ENCODE results near the gene TMBIM4. TPM values are rescaled to one million over a fixed set of nuclear protein-coding genes. Genes with fewer than 3 reads are reported as not detected.
A peak's percentile ranks its signal among the peaks of the same experiment; 100 is the strongest.
"Not testable (repeated sequence)": the region's sequence is repeated elsewhere in the genome, so short reads cannot be mapped to it uniquely, and the experiment has no call there.

The TMBIM4 gene
- total and polyA plus RNA-seq, 7 donors: 77.2 to 200 (median 156) TPM

DNA sequence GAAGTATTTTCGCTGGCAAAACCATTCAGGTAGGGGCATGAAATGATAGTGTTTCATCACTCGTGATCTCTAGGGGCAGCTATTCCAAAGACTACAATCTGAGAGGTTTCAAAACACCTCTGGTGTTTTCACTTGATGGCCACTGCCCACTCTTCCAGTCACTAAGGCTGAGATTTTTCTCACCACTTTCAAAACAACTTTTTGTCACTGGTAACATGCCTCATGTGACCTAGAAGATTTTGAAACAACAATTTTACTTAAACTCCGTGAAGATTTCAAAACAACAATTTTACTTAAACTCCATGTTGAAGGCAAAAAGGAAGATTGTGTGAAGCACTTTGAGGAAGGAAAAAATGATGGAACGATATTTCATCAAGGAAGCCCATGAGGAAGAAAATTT, 18.0 kb upstream of the TMBIM4 start:
- TF ChIP-seq POLR2A (IDR thresholded peaks at IDR 0.05): no peak
- intact Hi-C loops (cut with DNase I): no loop called here
- H3K9me3 ChIP-seq: no peaks in the 10 kb centered on the region
- H3K27ac ChIP-seq: peak overlapping the region in 2 of 4 donors; percentile 72 to 87
- H3K4me3 ChIP-seq: no peak overlapping the region
- whole genome bisulfite sequencing, 2 donors: 92 to 93% methylated on average over 4 of the region's 4 CpGs
- H3K4me1 ChIP-seq: peaks cover 0 to 12% (median 2%) of the 10 kb centered on the region in 4 donors
- H3K27me3 ChIP-seq: peaks cover 5 to 39% (median 15%) of the 10 kb centered on the region in 3 donors
- no peak for DNase-seq
- no peaks in the 10 kb centered on the region for H3K36me3 ChIP-seq

DNA sequence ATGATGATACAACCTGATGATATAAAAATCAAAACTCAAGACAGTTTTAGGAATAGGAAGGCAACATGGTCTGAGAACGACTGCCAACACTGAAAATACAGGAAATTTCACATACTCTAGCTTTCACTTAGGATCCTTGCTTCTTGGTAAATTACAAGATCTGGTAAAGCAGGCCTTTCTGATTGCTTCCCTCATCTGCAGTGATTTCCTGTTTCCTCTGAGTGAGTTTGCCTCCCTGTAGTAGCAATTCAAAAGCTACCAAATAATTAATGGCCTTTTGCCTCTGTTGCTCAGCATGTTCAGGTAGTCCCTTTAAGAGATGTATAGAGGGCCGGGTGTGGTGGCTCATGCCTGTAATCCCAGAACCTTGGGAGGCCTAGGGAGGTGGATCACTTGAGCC, 17.2 kb upstream of the TMBIM4 start:
- Histone ChIP-seq H3K36me3 (no peaks in the 10 kb centered on the region), H3K9me3 (no peaks in the 10 kb centered on the region), H3K4me3 (no peak overlapping the region), H3K27ac (peak overlapping the region in 3 of 4 donors; percentile 7 to 39 (median 8)), H3K27me3 (peaks cover 5 to 45% (median 15%) of the 10 kb centered on the region in 3 donors), H3K4me1 (peaks cover 0 to 12% (median 2%) of the 10 kb centered on the region in 4 donors)
- TF ChIP-seq POLR2A (IDR thresholded peaks at IDR 0.05) (no peak), POLR2AphosphoS5 (IDR thresholded peaks at IDR 0.05) (no peak), EP300 (IDR thresholded peaks at IDR 0.05) (no peak)
- TF ChIP-seq, protein P1, sequence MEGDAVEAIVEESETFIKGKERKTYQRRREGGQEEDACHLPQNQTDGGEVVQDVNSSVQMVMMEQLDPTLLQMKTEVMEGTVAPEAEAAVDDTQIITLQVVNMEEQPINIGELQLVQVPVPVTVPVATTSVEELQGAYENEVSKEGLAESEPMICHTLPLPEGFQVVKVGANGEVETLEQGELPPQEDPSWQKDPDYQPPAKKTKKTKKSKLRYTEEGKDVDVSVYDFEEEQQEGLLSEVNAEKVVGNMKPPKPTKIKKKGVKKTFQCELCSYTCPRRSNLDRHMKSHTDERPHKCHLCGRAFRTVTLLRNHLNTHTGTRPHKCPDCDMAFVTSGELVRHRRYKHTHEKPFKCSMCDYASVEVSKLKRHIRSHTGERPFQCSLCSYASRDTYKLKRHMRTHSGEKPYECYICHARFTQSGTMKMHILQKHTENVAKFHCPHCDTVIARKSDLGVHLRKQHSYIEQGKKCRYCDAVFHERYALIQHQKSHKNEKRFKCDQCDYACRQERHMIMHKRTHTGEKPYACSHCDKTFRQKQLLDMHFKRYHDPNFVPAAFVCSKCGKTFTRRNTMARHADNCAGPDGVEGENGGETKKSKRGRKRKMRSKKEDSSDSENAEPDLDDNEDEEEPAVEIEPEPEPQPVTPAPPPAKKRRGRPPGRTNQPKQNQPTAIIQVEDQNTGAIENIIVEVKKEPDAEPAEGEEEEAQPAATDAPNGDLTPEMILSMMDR (IDR thresholded peaks at IDR 0.05): no peak
- WGBS, 2 donors: 71 to 82% methylated on average over 2 of the region's 2 CpGs
- DNase-seq: no peak
- intact Hi-C loops (cut with DNase I): no loop called here

DNA sequence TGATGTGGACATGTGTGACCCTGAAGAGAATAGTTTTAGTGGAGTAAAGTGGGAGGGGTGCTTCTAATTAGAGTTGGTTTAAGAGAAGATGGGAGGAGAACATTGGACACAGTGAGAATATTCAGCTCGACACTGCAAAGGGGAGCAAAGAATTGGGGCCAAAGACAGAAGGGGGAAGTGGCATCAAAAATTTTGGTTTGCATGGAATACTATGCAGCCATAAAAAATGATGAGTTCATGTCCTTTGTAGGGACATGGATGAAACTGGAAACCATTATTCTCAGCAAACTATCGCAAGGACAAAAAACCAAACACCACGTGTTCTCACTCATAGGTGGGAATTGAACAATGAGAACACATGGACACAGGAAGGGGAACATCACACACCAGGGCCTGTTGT, 15.0 kb upstream of the TMBIM4 start:
- H3K4me1 ChIP-seq; H3K36me3 ChIP-seq; intact Hi-C loops (cut with DNase I); H3K4me3 ChIP-seq; H3K9me3 ChIP-seq; H3K27ac ChIP-seq; DNase-seq: not testable (repeated sequence)
- WGBS, 2 donors: 92 to 99% methylated on average over 2 of the region's 3 CpGs
- peaks cover 5 to 51% (median 15%) of the 10 kb centered on the region in 3 donors for H3K27me3 ChIP-seq

DNA sequence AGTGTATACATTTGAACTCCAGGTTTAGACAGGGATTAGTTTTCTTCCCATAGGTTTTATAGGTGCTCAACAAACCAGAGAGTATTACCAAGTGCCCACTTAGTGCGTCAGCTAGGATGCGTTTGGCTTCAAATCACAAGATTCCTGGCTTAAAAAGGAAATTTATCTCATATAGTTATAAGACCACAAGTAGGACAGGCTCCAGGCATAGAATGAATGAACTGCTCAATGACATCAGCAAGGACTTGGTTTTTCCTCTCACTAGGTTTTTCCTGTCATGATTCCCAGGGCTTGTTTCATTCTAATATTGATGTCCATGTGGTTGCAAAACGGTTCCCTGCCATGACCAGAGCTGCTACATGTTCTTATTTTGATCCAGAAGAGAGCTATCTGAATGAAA, 13.2 kb upstream of the TMBIM4 start:
- TF ChIP-seq POLR2AphosphoS5 (IDR thresholded peaks at IDR 0.05): no peak
- no peak for TF ChIP-seq EP300 (IDR thresholded peaks at IDR 0.05)
- TF ChIP-seq, protein P1 (IDR thresholded peaks at IDR 0.05): no peak
- TF ChIP-seq POLR2A (IDR thresholded peaks at IDR 0.05): no peak
- H3K9me3 ChIP-seq: no peaks in the 10 kb centered on the region

DNA sequence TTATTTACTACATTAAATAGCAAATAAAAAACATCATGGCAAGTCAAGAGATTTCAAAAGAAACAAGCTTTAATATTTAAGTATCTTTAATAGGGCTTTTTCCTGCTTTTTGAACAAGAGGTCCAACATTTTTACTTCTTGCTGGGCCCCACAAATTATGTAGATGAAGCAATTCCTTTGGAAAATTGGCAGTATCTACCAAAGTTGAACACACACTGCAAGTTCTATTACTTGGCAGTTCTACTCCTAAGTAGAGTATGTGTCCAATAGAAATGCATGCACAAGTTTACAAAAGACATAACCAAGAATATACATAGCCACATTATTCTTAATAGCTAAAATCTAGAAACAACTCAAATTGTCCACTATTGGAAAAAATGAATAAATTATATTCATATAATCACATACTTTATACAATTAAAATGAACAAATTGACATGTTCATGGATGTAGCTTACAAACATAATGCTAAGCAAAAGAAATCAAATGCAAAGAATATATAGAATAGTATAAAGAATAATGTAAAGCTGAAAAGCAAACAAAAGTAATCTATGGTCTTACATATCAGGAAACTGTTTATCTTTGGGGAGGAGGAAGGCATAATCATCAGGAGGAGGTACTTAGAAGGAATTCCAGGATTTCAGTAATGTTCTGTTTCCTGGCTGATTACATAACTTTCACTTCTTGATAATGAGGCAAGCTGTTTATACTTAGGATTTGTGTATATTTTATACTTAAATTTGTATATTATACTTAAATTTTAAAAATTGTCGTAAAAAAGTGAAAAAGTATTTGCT, 6.5 kb upstream of the TMBIM4 start:
- intact Hi-C loops (cut with DNase I): no loop called here
- TF ChIP-seq POLR2A (IDR thresholded peaks at IDR 0.05): no peak
- no peaks in the 10 kb centered on the region for H3K36me3 ChIP-seq
- H3K9me3 ChIP-seq: no peaks in the 10 kb centered on the region
- no peak for DNase-seq
- no peak overlapping the region for H3K27ac ChIP-seq
- no peaks in the 10 kb centered on the region for H3K4me1 ChIP-seq
- H3K4me3 ChIP-seq: no peak overlapping the region
- WGBS, 2 donors: 19 to 57% methylated on average over 1 of the region's 1 CpG
- no peaks in the 10 kb centered on the region for H3K27me3 ChIP-seq

More for the DNA sequence above, 13.2 kb upstream of the TMBIM4 start:
- intact Hi-C loops (cut with DNase I): no loop called here
- DNase-seq: no peak
- Histone ChIP-seq H3K27ac (no peak overlapping the region), H3K4me3 (no peak overlapping the region), H3K4me1 (no peaks in the 10 kb centered on the region), H3K36me3 (no peaks in the 10 kb centered on the region), H3K27me3 (peaks cover 0 to 35% (median 5%) of the 10 kb centered on the region in 3 donors)
- 87 to 89% methylated on average over 3 of the region's 3 CpGs for WGBS, 2 donors

DNA sequence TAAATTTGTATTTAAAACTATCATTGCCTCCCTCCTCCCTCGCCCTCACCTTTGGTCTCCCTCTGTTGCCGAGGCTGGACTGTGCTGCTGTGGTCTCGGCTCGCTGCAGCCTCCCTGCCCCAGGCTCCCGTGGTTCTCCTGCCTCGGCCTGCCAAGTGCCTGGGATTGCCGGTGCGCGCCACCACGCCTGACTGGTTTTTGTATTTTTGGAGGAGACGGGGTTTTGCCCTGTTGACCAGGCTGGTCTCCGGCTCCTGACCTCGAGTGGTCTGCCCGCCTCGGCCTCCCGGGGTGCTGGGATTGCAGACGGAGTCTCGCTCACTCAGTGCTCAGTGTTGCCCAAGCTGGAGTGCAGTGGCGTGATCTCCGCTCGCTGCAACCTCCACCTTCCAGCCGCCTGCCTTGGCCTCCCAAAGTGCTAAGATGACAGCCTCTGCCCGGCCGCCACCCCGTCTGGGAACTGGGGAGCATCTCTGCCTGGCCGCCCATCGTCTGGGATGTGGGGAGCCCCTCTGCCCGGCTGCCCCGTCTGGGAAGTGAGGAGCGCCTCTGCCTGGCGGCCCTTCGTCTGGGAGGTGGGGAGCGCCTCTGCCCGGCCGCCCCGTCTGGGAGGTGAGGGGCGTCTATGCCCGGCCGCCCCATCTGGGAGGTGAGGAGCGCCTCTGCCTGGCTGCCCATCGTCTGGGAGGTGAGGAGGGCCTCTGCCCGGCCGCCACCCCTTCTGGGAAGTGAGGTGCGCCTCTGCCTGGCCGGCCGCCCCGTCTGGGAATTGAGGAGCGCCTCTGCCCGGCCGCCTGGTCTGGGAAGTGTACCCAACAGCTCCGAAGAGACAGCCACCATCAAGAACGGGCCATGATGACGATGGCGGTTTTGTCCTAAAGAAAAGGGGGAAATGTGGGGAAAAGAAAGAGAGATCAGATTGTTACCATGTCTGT, 4.9 kb upstream of the TMBIM4 start:
- DNase-seq; H3K9me3 ChIP-seq; H3K4me1 ChIP-seq; intact Hi-C loops (cut with DNase I); H3K4me3 ChIP-seq; H3K27ac ChIP-seq; H3K36me3 ChIP-seq; H3K27me3 ChIP-seq: not testable (repeated sequence)
- WGBS, 2 donors: 96% methylated on average over 54 of the region's 54 CpGs
